ENCODE measurements around the gene CRAT.
"Not testable (repeated sequence)": the region's sequence is repeated elsewhere in the genome, so short reads cannot be mapped to it uniquely, and the experiment has no call there.

Gene CRAT

GRCh38 chr9:129139233-129139992 lies 28.8 kb upstream of the CRAT start:
- DNase-seq: peak; percentile 88

- DNase-seq: peak; percentile 20
Measured at GRCh38 chr9:129138476-129139232, 28.1 kb upstream of the CRAT start.

GRCh38 chr9:129138144-129138462 lies 27.5 kb upstream of the CRAT start:
- DNase-seq: peak; percentile 19

- DNase-seq: no peak
Measured at GRCh38 chr9:129137292-129138143, 26.9 kb upstream of the CRAT start.

GRCh38 chr9:129136446-129137035 lies 25.9 kb upstream of the CRAT start:
- no peak for DNase-seq

- DNase-seq: no peak
Measured at GRCh38 chr9:129135476-129135875, 24.9 kb upstream of the CRAT start.

GRCh38 chr9:129133082-129133481 lies 22.5 kb upstream of the CRAT start:
- DNase-seq: no peak

- DNase-seq: peak; percentile 63
Measured at GRCh38 chr9:129131300-129132145, 20.9 kb upstream of the CRAT start.

GRCh38 chr9:129130791-129131190 lies 20.2 kb upstream of the CRAT start:
- DNase-seq: no peak

- DNase-seq: not testable (repeated sequence)
Measured at GRCh38 chr9:129130271-129130670, 19.7 kb upstream of the CRAT start.

GRCh38 chr9:129128689-129129088 lies 18.1 kb upstream of the CRAT start:
- DNase-seq: no peak

GRCh38 chr9:129126749-129127618 lies 16.4 kb upstream of the CRAT start:
- DNase-seq: no peak

- DNase-seq: no peak
Measured at GRCh38 chr9:129125478-129125877, 14.9 kb upstream of the CRAT start.

- no peak for DNase-seq
Measured at GRCh38 chr9:129124506-129125069, 14.0 kb upstream of the CRAT start.

- DNase-seq: not testable (repeated sequence)
Measured at GRCh38 chr9:129122976-129123375, 12.4 kb upstream of the CRAT start.

GRCh38 chr9:129122133-129122532 lies 11.5 kb upstream of the CRAT start:
- DNase-seq: no peak

GRCh38 chr9:129121483-129121882 lies 10.9 kb upstream of the CRAT start:
- DNase-seq: no peak

GRCh38 chr9:129118799-129119198 lies 8.2 kb upstream of the CRAT start:
- DNase-seq: no peak

GRCh38 chr9:129113645-129114304 lies 3.2 kb upstream of the CRAT start:
- DNase-seq: no peak

GRCh38 chr9:129112526-129112925 lies 1.9 kb upstream of the CRAT start:
- DNase-seq: not testable (repeated sequence)
